Subcutaneous abdominal adipose tissue (tissue), 5 donors: Measurements from ENCODE around the gene POU6F2.

ENCODE experiments used
- H3K27ac ChIP-seq: one replicate; pipeline ENCODE4 v1.7.0; 2013; ENCODE audit warnings: low read depth, mild to moderate bottlenecking, inconsistent platforms, low read length, moderate library complexity
- H3K27me3 ChIP-seq, 5 donors: one replicate each; pipeline ENCODE4 v1.7.0; 2013; ENCODE audit warnings: low read length in 5 of 5, inconsistent platforms in 1 of 5; ENCODE audit not compliant: control insufficient read depth in 5 of 5, insufficient read depth in 4 of 5
- H3K36me3 ChIP-seq, 5 donors: one replicate each; pipeline ENCODE4 v1.7.0; 2013; ENCODE audit warnings: low read length in 5 of 5; ENCODE audit not compliant: control insufficient read depth in 5 of 5, insufficient read depth in 5 of 5
- H3K4me1 ChIP-seq, 5 donors: one replicate each; pipeline ENCODE4 v1.7.0; 2013; ENCODE audit warnings: low read length in 5 of 5, mild to moderate bottlenecking in 3 of 5, moderate library complexity in 1 of 5; ENCODE audit not compliant: control insufficient read depth in 5 of 5, insufficient read depth in 5 of 5
- H3K4me3 ChIP-seq, 5 donors: one replicate each; pipeline ENCODE4 v1.7.0; 2013; ENCODE audit warnings: low read length in 5 of 5, low read depth in 1 of 5
- H3K9ac ChIP-seq, 5 donors: one replicate each; pipeline ENCODE4 v1.7.0; 2013; ENCODE audit warnings: low read length in 5 of 5, mild to moderate bottlenecking in 4 of 5, moderate library complexity in 3 of 5
- H3K9me3 ChIP-seq, 5 donors: one replicate each; pipeline ENCODE4 v1.7.0; 2013; ENCODE audit warnings: low read length in 5 of 5; ENCODE audit not compliant: control insufficient read depth in 5 of 5
- donor health status: healthy.
- donor health status: healthy.
- donor health status: healthy.
- donor health status: healthy.
- donor health status: healthy.

The POU6F2 gene

DNA sequence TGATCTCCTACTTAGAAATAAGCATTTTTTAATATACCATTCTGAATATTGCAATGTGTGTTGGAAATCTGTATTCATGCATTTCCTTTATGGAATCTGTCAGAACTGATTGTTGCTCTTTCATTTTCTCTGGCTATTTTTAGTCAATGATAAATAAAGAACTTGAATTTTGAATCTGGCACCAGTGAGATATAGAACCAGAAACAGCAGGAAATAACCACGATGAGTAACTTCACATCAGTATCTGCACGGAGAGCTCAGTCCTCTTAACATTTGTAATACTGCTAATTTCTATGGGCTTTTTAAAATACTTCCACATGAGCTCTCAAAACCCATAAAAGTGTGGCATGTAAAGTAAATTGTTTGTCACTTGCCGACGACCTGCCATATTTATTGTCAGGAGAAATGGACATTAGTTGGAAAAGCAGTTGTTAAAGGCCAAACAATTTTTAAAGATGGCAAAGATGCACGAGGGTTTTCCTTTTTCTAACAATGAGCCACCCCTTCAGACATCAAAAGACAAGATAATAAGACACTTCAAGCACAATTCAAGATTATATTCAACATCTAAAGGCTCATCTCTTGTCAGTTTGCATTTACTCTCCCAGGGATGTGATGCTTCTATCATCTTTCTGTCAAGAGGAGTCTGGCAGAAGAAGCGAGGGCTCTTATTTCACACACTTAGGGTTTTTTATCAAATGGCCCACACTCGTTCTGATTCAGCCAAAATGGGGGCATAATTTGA, 118.3 kb downstream of the POU6F2 start:
- no peak overlapping the region for H3K4me3 ChIP-seq

DNA sequence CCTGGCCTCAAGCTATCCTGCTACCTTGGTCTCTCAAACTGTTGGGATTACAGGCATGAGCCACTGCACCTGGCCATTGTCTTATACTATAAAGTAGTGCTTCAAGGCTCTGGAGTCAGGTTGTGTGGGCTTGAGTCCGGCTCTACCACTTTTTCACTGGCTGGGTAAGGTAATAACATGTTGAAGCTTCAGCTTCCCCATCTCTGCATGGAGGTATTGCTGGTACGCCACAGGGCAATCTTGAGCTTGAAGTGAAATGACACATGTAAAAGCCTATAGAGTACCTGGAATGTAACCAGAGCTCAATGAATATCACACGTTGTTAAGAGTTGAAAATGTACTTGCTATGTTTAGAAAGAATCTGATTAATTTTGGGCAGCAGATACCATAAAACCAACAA, 120.8 kb downstream of the POU6F2 start:
- H3K9me3 ChIP-seq = no peaks in the 10 kb centered on the region

More for the DNA sequence above, 118.3 kb downstream of the POU6F2 start:
- Histone ChIP-seq H3K27ac (no peak overlapping the region), H3K9ac (no peak overlapping the region), H3K4me1 (no peaks in the 10 kb centered on the region), H3K36me3 (no peaks in the 10 kb centered on the region), H3K27me3 (no peaks in the 10 kb centered on the region), H3K9me3 (no peaks in the 10 kb centered on the region)

DNA sequence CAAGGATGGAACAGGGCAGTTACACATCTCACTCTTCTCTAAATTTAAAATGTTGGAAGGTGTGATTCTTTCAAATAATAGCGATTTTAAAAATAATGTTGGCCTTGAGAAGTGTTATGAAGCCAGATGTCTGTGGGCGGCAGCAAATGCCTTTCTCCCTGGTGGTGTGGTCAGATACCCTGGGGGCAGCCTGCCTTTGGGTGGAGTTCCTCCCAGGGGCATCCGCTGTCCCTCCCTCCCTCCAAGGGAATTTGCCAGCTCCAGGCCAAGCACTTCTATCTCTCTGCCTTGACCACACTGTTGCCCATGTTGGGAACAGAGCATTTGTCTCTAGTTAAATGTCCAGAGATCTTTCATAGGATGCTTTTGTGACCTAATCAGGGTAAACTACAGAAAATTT, 121.4 kb downstream of the POU6F2 start:
- no peaks in the 10 kb centered on the region for H3K27me3 ChIP-seq
- H3K9me3 ChIP-seq = no peaks in the 10 kb centered on the region
- no peak overlapping the region for H3K27ac ChIP-seq
- no peaks in the 10 kb centered on the region for H3K36me3 ChIP-seq
- H3K9ac ChIP-seq = no peak overlapping the region
- H3K4me3 ChIP-seq = no peak overlapping the region
- H3K4me1 ChIP-seq = peaks cover 0 to 6% (median 0%) of the 10 kb centered on the region in 5 donors

More for the DNA sequence above, 120.8 kb downstream of the POU6F2 start:
- no peak overlapping the region for H3K9ac ChIP-seq
- H3K27ac ChIP-seq = no peak overlapping the region
- H3K27me3 ChIP-seq = no peaks in the 10 kb centered on the region
- H3K36me3 ChIP-seq = no peaks in the 10 kb centered on the region
- H3K4me1 ChIP-seq = peaks cover 0 to 6% (median 0%) of the 10 kb centered on the region in 5 donors
- H3K4me3 ChIP-seq = no peak overlapping the region

DNA sequence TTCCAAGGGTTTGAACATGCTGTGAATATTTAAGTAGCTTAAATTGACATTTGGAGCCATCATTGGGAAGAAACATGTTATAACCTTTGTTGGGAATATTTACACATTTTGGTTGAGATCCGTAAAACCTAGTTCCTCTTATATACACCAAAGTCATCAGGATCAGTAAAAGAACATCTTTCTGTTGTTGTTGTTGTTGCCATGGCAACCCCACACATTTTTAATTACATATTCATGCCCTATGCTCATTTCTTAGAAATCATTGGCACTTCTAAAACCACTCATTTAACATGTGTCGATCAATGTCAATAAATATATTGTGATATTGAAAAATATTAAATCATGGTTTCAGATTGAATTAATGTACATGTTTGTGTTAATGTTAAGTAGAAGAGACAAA, 122.6 kb downstream of the POU6F2 start:
- peaks cover 0 to 13% (median 0%) of the 10 kb centered on the region in 5 donors for H3K4me1 ChIP-seq
- no peaks in the 10 kb centered on the region for H3K27me3 ChIP-seq
- no peak overlapping the region for H3K9ac ChIP-seq
- no peak overlapping the region for H3K27ac ChIP-seq
- H3K9me3 ChIP-seq = no peaks in the 10 kb centered on the region
- H3K4me3 ChIP-seq = no peak overlapping the region
- no peaks in the 10 kb centered on the region for H3K36me3 ChIP-seq

DNA sequence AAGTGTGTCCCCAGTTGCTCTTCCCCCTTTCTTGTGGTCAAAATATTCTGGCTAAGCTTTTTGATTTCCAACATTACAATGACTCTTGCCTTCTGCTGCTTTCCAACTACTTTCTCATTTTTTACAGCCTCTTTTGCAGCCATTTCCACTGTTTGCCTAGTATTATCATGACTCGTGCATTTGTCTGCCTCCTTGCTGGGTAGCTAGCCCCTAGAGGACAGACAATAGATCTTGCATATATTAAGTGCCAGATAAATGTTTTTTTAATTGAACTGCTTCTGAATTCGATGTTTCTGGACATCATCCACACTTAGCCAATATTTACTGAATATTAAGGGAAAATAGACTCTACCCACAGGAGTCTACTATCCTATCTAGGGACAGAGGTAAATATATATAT, 124.5 kb downstream of the POU6F2 start:
- Histone ChIP-seq H3K27me3 (no peaks in the 10 kb centered on the region), H3K36me3 (no peaks in the 10 kb centered on the region), H3K4me3 (peak overlapping the region in 1 of 5 donors; percentile 20), H3K27ac (no peak overlapping the region), H3K9me3 (no peaks in the 10 kb centered on the region), H3K4me1 (peaks cover 0 to 20% (median 0%) of the 10 kb centered on the region in 5 donors), H3K9ac (no peak overlapping the region)

DNA sequence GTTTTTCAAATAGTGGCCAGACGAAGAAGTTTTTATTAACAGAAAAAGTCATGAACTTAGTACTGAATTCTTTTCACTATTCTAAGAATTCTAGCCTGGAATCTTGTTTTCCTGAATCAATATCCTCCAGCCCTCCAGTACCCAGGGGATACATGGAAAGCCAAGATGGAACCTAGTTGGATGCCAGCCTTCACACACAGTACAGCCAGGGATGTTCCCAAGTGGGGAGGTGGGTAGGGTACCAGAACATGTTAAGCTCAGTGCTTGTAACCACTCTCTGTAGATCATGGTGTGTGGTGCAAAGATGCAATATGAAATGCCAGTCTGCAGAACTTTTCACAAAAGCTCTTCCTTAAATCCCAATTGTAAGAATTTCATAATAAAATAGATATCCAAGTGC, 128.0 kb downstream of the POU6F2 start:
- H3K4me1 ChIP-seq = peaks cover 0 to 20% (median 0%) of the 10 kb centered on the region in 5 donors
- no peak overlapping the region for H3K9ac ChIP-seq
- H3K4me3 ChIP-seq = no peak overlapping the region
- H3K9me3 ChIP-seq = no peaks in the 10 kb centered on the region
- no peak overlapping the region for H3K27ac ChIP-seq
- H3K36me3 ChIP-seq = no peaks in the 10 kb centered on the region
- no peaks in the 10 kb centered on the region for H3K27me3 ChIP-seq

DNA sequence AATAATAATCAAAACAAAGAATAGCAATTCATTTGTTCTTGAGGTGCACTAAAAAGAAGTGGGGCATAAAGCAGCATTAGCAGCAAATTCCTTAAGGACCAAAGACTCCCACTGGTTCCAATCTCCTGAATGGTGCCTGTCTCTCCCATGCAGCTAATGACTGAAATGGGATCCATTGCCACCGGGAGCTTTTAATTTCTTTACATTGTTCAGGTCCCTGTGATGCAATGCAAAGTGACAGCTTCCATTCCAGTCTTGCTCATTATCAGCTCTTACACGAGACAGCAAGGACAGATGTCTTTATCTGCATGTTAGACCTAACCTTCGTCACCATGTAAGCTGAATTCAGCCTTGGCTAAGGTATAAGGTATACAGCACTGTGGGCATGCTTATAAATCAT, 148.1 kb downstream of the POU6F2 start:
- no peaks in the 10 kb centered on the region for H3K27me3 ChIP-seq
- no peaks in the 10 kb centered on the region for H3K9me3 ChIP-seq
- no peak overlapping the region for H3K27ac ChIP-seq
- no peak overlapping the region for H3K4me3 ChIP-seq
- H3K9ac ChIP-seq = no peak overlapping the region
- no peaks in the 10 kb centered on the region for H3K36me3 ChIP-seq
- peaks cover 0 to 3% (median 0%) of the 10 kb centered on the region in 5 donors for H3K4me1 ChIP-seq

DNA sequence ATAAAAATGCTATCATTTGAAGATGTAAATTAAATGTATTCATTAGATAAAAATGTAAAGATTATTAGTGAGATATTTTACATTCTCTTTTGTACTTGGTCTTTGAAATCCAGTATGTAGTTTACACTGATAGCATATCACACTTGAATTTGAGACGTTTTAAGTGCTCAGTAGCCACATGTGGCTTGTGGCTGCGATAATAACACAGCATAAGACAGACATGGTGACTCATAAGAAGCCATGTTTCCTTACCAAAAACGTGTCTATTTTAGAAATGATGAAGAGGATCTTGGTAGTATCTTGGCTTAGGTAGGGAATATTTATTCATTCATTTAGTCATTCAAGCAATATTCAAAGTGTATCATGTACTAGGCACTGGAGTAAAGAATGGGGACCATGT, 149.3 kb downstream of the POU6F2 start:
- no peak overlapping the region for H3K9ac ChIP-seq
- no peaks in the 10 kb centered on the region for H3K36me3 ChIP-seq
- no peak overlapping the region for H3K4me3 ChIP-seq
- no peaks in the 10 kb centered on the region for H3K27me3 ChIP-seq
- no peak overlapping the region for H3K27ac ChIP-seq
- peaks cover 0 to 6% (median 0%) of the 10 kb centered on the region in 5 donors for H3K4me1 ChIP-seq
- no peaks in the 10 kb centered on the region for H3K9me3 ChIP-seq

DNA sequence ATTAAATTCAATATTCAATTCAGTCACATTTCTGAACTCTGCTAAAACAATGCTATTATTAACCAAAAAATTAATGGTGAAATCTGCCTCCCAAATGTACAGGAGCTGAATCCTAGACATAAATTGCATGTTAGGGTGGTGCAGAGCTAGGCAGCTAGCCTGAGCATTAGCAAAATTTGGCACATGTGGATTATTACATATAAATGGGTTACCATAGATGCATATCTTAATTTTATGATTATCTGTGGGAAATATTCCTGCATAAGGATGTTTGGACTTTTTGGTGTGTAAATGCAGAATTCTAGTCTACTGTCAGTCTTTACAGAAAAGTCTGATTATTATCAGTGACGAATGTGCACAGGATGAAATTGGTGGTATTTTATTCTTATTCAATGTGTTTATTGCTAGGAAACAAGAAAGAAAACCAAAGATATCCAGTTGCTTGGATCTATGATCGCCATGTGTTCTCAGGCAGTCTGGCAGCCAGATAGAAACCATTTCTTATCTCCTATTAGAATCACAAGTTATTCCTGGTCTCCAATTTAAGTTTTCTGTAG, 150.7 kb downstream of the POU6F2 start:
- Histone ChIP-seq H3K9ac (no peak overlapping the region), H3K36me3 (no peaks in the 10 kb centered on the region), H3K27ac (no peak overlapping the region), H3K27me3 (no peaks in the 10 kb centered on the region), H3K4me1 (peaks cover 0 to 6% (median 0%) of the 10 kb centered on the region in 5 donors), H3K4me3 (no peak overlapping the region), H3K9me3 (no peaks in the 10 kb centered on the region)

DNA sequence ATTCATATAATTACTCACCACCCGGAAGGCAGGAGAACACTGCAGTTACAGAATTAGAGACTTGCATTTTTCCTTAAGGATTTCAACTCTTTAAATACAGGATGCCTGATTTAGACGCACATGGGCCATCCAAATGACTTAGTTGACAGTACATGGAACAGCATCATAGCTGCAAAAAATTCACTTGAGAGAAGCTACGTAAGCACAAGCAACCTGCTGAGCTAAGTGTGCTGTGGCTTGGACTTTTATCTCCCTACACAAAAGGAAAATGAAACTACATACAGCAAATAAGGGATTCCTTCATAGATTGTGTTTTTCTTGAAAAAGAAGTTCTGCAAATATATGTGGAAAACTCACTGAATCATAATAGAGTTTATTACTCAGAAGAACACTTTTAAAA, 152.6 kb downstream of the POU6F2 start:
- H3K27me3 ChIP-seq = no peaks in the 10 kb centered on the region
- H3K4me3 ChIP-seq = no peak overlapping the region
- peaks cover 0 to 6% (median 0%) of the 10 kb centered on the region in 5 donors for H3K4me1 ChIP-seq
- no peaks in the 10 kb centered on the region for H3K9me3 ChIP-seq
- H3K36me3 ChIP-seq = no peaks in the 10 kb centered on the region
- no peak overlapping the region for H3K27ac ChIP-seq
- no peak overlapping the region for H3K9ac ChIP-seq
